ENCODE results near the gene SNX14.
"Not testable (repeated sequence)": the region's sequence is repeated elsewhere in the genome, so short reads cannot be mapped to it uniquely, and the experiment has no call there.

SNX14 gene

DNA sequence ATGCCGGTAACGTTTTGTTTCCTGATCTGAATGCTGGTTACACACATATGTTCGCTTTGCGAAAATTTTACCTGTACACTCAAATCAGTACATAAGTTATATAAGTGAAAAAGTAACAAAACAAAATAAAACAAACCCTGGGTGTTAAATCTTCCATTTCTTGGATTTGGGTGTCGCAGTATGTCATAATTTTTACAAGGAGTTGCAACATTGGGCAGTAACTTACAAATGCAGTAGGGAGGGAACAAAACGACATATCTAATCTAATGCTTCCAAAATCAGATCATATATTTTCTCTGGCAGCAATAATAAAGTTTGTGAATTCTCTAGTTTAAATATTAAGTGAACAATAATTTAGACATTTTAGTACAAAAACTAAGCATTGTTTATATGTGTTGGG, 25.2 kb downstream of the SNX14 start:
- DNase-seq (ENCODE audit: low spot score in 2 of 2) (no peak), ATAC-seq (no peak)
- no peaks in the 10 kb centered on the region for H3K9me3 Mint-ChIP-seq
- peaks cover 87% of the 10 kb centered on the region for H3K36me3 Mint-ChIP-seq
- no peak overlapping the region for H3K4me3 Mint-ChIP-seq
- H3K4me1 Mint-ChIP-seq: peaks cover 11% of the 10 kb centered on the region
- H3K27ac Mint-ChIP-seq: no peak overlapping the region

DNA sequence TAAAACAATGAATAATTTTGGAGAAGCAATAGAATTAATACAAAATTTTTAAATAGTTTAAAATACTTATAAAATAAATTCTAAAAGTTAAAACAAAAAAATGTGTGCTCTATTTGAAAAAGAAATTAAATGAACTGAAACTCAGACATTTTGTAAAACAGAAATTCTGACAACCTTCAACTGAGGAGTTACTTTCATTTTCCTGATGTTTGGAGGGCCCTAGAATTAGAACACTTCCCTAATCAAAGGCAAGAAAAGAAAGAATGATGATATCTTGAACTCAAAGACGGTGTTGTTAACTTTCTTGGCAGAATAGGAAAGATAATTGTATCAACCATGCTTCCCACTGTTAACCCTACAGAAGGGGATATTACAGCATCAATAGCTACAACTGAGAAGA, 27.9 kb downstream of the SNX14 start:
- no peak for ATAC-seq
- no peak for DNase-seq (ENCODE audit: low spot score in 2 of 2)
- no peak overlapping the region for H3K27ac Mint-ChIP-seq
- peaks cover 98% of the 10 kb centered on the region for H3K36me3 Mint-ChIP-seq
- no peaks in the 10 kb centered on the region for H3K9me3 Mint-ChIP-seq
- H3K4me1 Mint-ChIP-seq: peaks cover 11% of the 10 kb centered on the region
- no peak overlapping the region for H3K4me3 Mint-ChIP-seq

DNA sequence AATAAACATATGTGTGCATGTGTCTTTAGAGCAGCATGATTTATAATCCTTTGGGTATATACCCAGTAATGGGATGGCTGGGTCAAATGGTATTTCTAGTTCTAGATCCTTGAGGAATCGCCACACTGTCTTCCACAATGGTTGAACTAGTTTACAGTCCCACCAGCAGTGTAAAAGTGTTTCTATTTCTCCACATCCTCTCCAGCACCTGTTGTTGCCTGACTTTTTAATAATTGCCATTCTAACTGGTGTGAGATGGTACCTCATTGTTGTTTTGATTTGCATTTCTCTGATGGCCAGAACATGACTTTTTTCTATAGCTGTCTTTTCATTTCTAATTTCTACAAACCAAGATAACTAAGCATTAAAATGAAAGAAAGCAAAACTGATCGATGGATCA, 29.4 kb downstream of the SNX14 start:
- not testable (repeated sequence) for H3K9me3 Mint-ChIP-seq; H3K4me3 Mint-ChIP-seq; ATAC-seq; H3K27ac Mint-ChIP-seq; DNase-seq (ENCODE audit: low spot score in 2 of 2); H3K4me1 Mint-ChIP-seq
- H3K36me3 Mint-ChIP-seq: peaks cover 98% of the 10 kb centered on the region

DNA sequence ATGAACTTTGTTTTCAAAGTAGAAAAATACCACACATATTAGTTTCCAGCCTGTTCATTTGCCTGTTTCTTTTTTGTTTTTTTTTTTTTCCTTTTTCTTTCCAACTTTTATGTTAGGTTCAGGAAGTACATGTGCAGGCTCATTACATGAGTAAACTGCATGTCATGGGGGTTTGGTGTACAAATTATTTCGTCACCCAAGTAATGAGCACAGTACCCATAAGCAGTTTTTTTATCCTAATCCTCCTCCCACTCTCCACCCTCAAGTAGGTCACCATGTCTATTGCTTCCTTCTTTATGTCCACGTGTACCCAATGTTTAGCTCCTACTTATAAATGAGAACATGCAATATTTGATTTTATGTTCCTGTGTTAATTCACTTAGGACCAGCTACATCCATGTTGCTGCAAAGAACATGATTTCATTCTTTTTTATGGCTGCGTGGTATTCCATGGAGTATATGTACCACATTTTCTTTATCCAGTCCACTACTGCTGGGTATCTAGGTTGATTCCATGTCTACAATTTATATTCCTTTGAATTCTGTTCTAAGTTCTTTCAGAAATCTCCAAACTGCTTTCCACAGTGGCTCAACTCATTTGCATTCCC, 31.8 kb downstream of the SNX14 start:
- no peak for ATAC-seq
- peaks cover 87% of the 10 kb centered on the region for H3K36me3 Mint-ChIP-seq
- no peak for DNase-seq (ENCODE audit: low spot score in 2 of 2)

DNA sequence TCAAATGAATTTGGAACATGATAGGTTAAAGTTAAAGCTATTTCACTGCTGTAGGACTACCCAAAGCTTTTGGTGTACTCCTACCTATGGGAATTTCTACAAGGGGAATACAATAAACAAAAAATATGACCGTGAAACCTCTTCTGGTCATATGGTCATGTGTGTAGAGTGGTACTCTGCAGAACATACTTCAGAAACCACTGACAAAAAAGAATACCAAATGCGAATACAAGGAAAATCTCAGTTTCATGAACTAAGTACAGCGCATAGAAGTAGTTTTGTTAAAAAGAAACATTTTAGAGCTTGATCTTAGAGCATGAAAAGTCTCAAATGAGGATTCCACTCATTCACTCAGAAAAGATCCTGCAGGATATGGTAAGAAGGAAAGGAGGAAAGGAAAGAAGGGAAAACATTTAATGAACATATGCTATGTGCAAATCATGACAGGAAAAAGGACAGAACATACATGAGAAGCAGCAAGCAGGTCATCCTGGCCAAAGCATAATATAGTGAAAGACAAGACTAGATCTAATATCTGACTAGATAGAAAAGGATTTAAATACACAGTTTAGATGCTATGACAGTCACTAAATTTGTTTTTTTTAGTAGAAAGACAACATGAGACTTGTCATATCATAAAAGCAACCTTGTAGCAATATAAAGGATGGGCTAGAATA, 36.5 kb downstream of the SNX14 start:
- DNase-seq (ENCODE audit: low spot score in 2 of 2): no peak
- H3K36me3 Mint-ChIP-seq: peaks cover 67% of the 10 kb centered on the region
- no peak for ATAC-seq
- H3K27ac Mint-ChIP-seq: no peak overlapping the region
- no peak overlapping the region for H3K4me3 Mint-ChIP-seq
- H3K4me1 Mint-ChIP-seq: peaks cover 6% of the 10 kb centered on the region
- H3K9me3 Mint-ChIP-seq: no peaks in the 10 kb centered on the region

More for the DNA sequence above, 31.8 kb downstream of the SNX14 start:
- H3K4me3 Mint-ChIP-seq: no peak overlapping the region
- H3K9me3 Mint-ChIP-seq: no peaks in the 10 kb centered on the region
- no peak overlapping the region for H3K27ac Mint-ChIP-seq
- H3K4me1 Mint-ChIP-seq: peaks cover 6% of the 10 kb centered on the region

DNA sequence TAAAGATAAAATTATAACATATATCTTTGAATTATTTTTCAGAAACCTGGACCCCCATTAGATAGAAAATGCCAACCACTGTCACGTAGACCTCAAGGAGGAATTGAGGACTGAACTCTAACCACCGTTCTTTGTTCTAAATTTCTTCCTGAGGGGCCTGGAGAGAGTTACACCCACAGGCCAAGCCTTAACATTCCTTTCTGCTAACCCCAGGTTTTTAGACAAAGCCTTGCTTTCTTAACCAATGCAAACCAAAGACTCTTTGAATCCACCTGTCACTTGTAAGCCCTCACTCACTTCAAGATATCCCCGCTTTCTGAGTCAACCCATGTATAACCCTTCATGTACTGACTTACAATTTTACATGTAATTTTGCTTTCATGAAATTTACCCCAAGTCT, 41.0 kb downstream of the SNX14 start:
- Mint-ChIP-seq H3K4me1 (peaks cover 6% of the 10 kb centered on the region), H3K4me3 (no peak overlapping the region), H3K36me3 (peaks cover 60% of the 10 kb centered on the region), H3K9me3 (peaks cover 3% of the 10 kb centered on the region), H3K27ac (no peak overlapping the region)
- ATAC-seq: no peak
- DNase-seq (ENCODE audit: low spot score in 2 of 2): no peak

DNA sequence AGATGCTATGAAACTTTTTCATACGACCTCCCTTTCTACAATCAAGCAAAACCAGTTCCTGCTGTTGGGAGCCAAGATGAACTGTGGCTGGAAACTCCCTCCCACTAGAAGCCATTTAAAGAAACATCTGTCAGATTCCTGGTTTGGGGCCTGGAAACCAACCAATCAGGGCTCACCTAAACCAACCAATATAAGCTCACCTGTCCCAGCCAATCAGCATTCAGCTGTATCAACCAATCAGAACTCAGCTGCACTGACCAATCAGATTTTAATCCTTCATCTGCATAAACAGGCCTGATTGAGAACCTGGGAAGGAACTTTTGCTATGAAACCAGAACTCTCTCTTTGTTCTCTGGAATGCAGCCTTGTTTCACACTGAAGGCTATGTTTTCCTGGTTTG, 42.4 kb downstream of the SNX14 start:
- H3K4me3 Mint-ChIP-seq: no peak overlapping the region
- no peak for DNase-seq (ENCODE audit: low spot score in 2 of 2)
- ATAC-seq: no peak
- H3K4me1 Mint-ChIP-seq: no peaks in the 10 kb centered on the region
- peak overlapping the region; percentile 70 for H3K27ac Mint-ChIP-seq
- peaks cover 3% of the 10 kb centered on the region for H3K9me3 Mint-ChIP-seq
- peaks cover 63% of the 10 kb centered on the region for H3K36me3 Mint-ChIP-seq

DNA sequence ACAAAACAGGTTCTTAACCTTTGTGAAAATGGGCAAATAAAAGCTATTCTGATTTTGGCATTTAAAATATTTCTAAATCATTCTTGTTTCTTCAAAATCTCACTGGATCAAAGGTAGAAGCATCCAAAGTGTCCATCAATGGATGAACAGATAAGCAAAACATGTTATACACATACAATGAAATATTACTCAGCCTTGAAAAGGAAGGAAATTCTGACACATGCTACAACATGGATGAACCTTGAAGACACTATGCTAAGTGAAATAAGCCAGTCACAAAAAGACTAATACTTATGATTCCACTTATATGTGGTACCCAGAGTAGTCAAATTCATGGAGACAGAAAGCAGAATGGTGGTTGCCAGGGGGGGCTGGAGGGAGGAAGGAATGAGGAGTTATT, 45.9 kb downstream of the SNX14 start:
- Mint-ChIP-seq H3K27ac (no peak overlapping the region), H3K36me3 (peaks cover 71% of the 10 kb centered on the region), H3K4me1 (no peaks in the 10 kb centered on the region), H3K4me3 (no peak overlapping the region), H3K9me3 (peaks cover 3% of the 10 kb centered on the region)
- ATAC-seq: no peak
- DNase-seq (ENCODE audit: low spot score in 2 of 2): no peak

DNA sequence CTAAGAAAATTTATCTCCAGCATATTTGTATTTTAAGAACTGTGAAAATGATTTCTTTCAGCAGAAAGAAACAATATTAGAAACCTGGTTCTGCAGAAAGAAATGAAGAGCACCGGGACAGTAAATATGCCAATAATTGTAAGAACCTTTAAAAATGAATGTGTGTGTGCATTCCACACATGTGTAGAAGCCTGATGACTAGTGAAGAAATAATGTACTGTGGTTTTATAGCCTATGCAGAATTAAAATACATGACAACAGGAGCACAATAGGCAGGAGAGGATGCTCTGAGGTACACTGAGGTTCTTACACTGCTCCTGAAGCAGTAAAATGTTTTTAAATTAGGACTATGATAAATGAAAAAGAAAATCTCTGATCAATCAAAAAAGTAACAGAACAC, 48.9 kb downstream of the SNX14 start:
- ATAC-seq (no peak), DNase-seq (ENCODE audit: low spot score in 2 of 2) (no peak)
- Mint-ChIP-seq H3K9me3 (peaks cover 3% of the 10 kb centered on the region), H3K4me1 (no peaks in the 10 kb centered on the region), H3K36me3 (peaks cover 85% of the 10 kb centered on the region), H3K4me3 (no peak overlapping the region), H3K27ac (peak overlapping the region; percentile 38)

DNA sequence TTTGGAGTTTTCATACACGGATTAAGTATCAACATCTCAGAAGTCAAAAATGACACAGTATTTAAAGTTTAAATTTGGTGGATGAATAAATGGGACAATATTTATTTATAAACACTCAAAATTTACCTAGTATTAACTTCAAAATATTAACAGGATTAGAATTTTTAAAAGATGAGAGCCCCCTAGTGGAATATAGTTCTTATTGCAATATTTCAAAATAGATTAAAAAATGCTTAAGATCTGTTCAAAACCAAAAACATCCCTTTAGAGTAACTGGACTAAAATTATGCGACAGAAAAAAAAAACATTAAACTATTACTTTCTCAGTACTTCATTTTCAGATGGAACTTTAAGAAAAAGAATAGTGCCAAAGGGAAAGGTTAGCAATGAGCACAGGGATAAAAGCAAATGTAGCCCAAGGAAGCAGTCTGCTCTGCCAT, 56.6 kb downstream of the SNX14 start:
- Mint-ChIP-seq H3K4me3 (no peak overlapping the region), H3K4me1 (no peaks in the 10 kb centered on the region), H3K27ac (no peak overlapping the region), H3K36me3 (peaks cover 77% of the 10 kb centered on the region), H3K9me3 (no peaks in the 10 kb centered on the region)
- ATAC-seq (no peak), DNase-seq (ENCODE audit: low spot score in 2 of 2) (no peak)

DNA sequence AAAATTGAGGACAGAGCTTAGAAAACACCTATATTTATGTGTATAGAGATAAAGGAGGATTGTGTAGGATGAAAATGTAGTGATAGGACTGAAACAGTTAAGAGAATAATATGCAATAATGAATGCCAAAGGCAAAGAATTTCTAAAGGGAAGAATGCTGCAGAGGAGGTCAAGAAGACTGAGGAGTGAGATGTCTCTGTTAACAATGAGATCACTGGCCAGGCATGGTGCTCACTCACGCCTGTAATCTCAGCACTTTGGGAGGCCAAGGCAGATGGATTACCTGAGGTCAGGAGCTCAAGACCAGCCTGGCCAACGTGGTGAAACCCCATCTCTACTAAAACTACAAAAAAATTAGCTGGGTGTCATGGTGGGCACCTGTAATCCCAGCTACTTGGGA, 69.4 kb downstream of the SNX14 start:
- H3K4me3 Mint-ChIP-seq; H3K4me1 Mint-ChIP-seq; DNase-seq (ENCODE audit: low spot score in 2 of 2); H3K27ac Mint-ChIP-seq; H3K9me3 Mint-ChIP-seq; ATAC-seq: not testable (repeated sequence)
- peaks cover 85% of the 10 kb centered on the region for H3K36me3 Mint-ChIP-seq

DNA sequence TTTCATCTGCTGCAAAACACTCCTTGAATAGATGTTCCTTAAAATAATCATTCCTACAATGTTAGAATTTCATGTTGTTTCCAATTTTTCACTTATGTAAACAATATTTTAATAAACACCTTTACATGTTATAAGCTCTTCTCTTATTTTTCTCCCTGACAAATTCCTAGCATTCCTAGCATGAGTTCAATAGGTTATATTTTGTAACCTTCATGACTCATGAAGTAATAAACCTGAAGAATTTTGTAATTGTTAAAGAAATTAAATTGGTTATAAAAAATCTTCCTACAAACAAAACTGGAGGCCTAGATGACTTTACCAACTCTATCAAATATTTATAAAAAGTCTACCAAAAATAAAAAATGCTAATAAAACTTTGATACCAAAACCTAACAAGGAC, 77.5 kb downstream of the SNX14 start:
- H3K4me3 Mint-ChIP-seq: no peak overlapping the region
- peaks cover 88% of the 10 kb centered on the region for H3K36me3 Mint-ChIP-seq
- H3K27ac Mint-ChIP-seq: no peak overlapping the region
- no peaks in the 10 kb centered on the region for H3K4me1 Mint-ChIP-seq
- DNase-seq (ENCODE audit: low spot score in 2 of 2) (no peak), ATAC-seq (no peak)
- no peaks in the 10 kb centered on the region for H3K9me3 Mint-ChIP-seq

DNA sequence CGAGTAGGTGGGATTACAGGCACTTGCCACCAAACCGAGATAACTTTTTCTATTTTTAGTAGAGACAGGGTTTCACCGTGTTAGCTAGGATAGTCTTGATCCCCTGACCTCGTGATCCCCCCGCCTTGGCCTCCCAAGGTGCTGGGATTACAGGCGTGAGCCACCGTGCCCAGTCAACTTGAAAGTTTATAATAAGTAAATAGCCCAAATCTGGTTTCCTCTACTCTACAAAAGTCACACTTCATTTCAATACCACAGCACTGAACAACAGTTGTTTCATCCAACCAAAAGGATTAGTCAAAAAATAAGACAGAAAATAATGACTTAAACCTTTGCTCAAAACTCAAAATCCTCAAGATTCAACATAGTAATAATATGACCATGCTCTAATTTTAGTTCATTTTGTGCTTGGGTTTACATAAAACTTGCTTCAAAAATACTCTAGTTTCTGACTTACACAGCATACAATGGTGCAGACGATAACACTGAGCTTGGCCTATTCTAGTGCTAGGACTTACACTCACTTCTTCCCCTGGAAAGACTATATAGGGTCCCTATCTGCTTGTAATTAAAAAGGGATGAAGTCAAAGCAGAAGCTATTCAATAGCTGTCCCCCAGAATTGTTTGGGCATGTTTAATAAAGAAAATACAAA, 87.1 kb downstream of the SNX14 start:
- peaks cover 58% of the 10 kb centered on the region for H3K36me3 Mint-ChIP-seq
- ATAC-seq (peak; percentile 96), DNase-seq (ENCODE audit: low spot score in 2 of 2) (peak in 1 of 2 donors; percentile 73)
- no peak overlapping the region for H3K4me3 Mint-ChIP-seq
- H3K9me3 Mint-ChIP-seq: no peaks in the 10 kb centered on the region
- peaks cover 10% of the 10 kb centered on the region for H3K4me1 Mint-ChIP-seq
- peak overlapping the region; percentile 82 for H3K27ac Mint-ChIP-seq

DNA sequence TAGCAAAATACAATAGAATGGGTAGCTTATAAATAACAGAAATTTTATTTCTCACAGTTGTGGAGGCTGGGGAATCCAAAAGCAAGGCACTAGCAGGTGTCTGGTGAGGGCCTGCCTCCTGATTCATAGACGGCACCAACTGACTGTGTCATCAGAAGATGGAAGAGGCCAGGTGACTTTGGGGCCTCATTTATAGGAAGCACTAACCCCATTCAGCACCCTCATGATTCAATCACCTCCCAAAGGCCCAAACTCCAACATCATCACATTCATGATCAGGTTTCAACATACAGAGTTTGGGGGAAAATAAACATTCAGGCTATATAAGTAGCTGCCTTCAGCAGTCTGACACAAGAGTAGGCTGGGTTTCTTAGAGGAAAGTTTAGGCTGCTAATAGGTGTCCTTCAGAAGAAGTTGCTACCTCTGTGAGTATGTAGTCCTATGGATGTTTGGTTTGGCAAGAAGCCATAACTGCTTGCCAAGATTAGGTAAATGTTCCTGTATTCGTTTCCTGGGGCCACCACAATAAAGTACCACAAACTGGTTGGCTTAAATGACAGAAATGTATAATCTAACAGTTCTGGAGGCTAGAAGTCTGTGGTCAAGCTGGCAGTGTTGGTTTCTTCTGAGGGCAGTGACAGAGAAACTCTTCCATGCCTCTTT, 94.9 kb downstream of the SNX14 start:
- ATAC-seq (peak; percentile 49), DNase-seq (ENCODE audit: low spot score in 2 of 2) (no peak)

DNA sequence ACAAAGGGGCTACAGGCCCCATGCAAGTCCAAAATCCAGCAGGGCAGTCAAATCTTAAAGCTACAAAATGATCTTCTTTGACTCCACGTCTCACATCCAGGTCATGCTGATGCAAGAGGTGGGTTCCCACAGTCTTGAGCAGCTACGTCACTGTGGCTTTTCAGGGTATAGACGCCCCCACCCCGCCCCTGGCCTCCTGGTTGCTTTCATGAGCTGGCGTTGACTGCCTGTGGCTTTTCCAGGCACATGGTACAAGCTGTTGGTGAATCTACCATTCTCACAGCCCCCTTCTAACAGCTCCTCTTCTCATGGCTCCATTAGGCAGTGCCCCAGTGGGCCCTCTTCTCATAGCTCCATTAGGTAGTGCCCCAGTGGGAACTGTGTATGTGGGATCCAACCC, 96.8 kb downstream of the SNX14 start:
- Mint-ChIP-seq H3K36me3 (peaks cover 12% of the 10 kb centered on the region), H3K9me3 (peaks cover 10% of the 10 kb centered on the region), H3K4me1 (peaks cover 37% of the 10 kb centered on the region), H3K27ac (peak overlapping the region; percentile 71), H3K4me3 (no peak overlapping the region)
- DNase-seq (ENCODE audit: low spot score in 2 of 2): no peak
- ATAC-seq: peak; percentile 60

More for the DNA sequence above, 94.9 kb downstream of the SNX14 start:
- H3K4me3 Mint-ChIP-seq: no peak overlapping the region
- peaks cover 37% of the 10 kb centered on the region for H3K4me1 Mint-ChIP-seq
- H3K27ac Mint-ChIP-seq: no peak overlapping the region
- H3K9me3 Mint-ChIP-seq: peaks cover 10% of the 10 kb centered on the region
- peaks cover 17% of the 10 kb centered on the region for H3K36me3 Mint-ChIP-seq

All from stimulated activated effector memory CD8-positive, alpha-beta T cell treated with anti-CD3 and anti-CD28 coated beads, Interleukin-12 subunit alpha, Interleukin-12 subunit beta, amount 100 ng/mL, for 72 hours (primary cell).